ENCODE measurements around the gene CERK. TPM values are rescaled to one million over a fixed set of nuclear protein-coding genes. Genes with fewer than 3 reads are reported as not detected.
A peak's percentile ranks its signal among the peaks of the same experiment; 100 is the strongest.

The CERK gene
- total and polyA plus RNA-seq, 2 of the 13 experiments (the other 11 are each of a cell fraction or from before 2014, with no cell fraction given): 40.3 to 41.9 TPM

DNA sequence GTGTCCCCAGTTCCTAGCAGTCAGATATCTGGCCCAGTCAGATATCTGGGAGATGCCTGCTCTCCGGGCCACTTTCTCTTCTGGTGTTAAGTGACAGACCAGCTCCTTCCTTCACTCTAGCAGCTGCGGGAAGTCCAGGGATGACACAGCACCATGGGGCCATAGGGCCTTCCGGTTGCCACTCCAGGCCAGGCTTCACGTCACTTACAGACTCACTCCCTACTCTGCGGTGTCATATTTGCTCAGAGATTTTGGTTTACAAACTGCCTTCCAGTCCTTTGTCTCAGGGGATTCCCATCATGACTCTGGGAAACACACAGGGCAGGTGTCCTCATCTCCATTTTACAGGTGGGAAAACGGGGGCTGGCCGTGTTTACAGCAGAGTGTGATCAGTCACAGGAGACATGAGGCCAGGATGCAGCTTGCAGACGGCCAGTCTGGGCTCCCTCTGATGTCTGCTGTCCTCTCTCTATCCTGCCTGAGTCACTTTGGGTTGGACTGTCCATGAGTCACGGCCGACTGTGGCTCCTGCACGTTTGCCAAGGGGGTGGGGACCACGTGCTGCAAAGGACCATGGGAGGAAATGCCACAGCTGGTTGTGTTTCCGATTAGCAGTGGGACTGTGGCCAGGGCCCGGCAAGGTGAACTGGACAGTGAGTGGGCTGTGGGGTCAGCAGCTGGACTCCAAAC is 16.2 kb upstream of the CERK start (continued):
- no peak for TF ChIP-seq ZNF605 (CRISPR knock-in tag; IDR thresholded peaks at IDR 0.05)
- TF ChIP-seq ZNF792 (CRISPR knock-in tag; IDR thresholded peaks at IDR 0.05): peak; percentile 93; the same call in 1 of the 2 replicates
- TF ChIP-seq ZNF619 (CRISPR knock-in tag; IDR thresholded peaks at IDR 0.05): no peak; the same call in 1 of the 2 replicates
- TF ChIP-seq, protein P1, sequence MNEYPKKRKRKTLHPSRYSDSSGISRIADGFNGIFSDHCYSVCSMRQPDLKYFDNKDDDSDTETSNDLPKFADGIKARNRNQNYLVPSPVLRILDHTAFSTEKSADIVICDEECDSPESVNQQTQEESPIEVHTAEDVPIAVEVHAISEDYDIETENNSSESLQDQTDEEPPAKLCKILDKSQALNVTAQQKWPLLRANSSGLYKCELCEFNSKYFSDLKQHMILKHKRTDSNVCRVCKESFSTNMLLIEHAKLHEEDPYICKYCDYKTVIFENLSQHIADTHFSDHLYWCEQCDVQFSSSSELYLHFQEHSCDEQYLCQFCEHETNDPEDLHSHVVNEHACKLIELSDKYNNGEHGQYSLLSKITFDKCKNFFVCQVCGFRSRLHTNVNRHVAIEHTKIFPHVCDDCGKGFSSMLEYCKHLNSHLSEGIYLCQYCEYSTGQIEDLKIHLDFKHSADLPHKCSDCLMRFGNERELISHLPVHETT (CRISPR knock-in tag; conservative IDR thresholded peaks at IDR 0.05): 0 out of 2 replicates have a peak, but pooled peaks have one; percentile 16
- no peak for TF ChIP-seq PHF5A (CRISPR knock-in tag; IDR thresholded peaks at IDR 0.05; ENCODE audit: low read depth, unreplicated experiment)
- TF ChIP-seq, protein P2, sequence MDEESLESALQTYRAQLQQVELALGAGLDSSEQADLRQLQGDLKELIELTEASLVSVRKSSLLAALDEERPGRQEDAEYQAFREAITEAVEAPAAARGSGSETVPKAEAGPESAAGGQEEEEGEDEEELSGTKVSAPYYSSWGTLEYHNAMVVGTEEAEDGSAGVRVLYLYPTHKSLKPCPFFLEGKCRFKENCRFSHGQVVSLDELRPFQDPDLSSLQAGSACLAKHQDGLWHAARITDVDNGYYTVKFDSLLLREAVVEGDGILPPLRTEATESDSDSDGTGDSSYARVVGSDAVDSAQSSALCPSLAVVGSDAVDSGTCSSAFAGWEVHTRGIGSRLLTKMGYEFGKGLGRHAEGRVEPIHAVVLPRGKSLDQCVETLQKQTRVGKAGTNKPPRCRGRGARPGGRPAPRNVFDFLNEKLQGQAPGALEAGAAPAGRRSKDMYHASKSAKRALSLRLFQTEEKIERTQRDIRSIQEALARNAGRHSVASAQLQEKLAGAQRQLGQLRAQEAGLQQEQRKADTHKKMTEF (CRISPR knock-in tag; IDR thresholded peaks at IDR 0.05): peak; percentile 80; the same call in 1 of the 2 replicates
- no peak for TF ChIP-seq AGO2 (optimal IDR thresholded peaks at IDR 0.05; ENCODE audit: low read depth, low read length)
- no peak; the same call in 1 of the 2 replicates for TF ChIP-seq ZNF782 (CRISPR knock-in tag; IDR thresholded peaks at IDR 0.05; ENCODE audit: borderline replicate concordance)
- TF ChIP-seq, protein P3, sequence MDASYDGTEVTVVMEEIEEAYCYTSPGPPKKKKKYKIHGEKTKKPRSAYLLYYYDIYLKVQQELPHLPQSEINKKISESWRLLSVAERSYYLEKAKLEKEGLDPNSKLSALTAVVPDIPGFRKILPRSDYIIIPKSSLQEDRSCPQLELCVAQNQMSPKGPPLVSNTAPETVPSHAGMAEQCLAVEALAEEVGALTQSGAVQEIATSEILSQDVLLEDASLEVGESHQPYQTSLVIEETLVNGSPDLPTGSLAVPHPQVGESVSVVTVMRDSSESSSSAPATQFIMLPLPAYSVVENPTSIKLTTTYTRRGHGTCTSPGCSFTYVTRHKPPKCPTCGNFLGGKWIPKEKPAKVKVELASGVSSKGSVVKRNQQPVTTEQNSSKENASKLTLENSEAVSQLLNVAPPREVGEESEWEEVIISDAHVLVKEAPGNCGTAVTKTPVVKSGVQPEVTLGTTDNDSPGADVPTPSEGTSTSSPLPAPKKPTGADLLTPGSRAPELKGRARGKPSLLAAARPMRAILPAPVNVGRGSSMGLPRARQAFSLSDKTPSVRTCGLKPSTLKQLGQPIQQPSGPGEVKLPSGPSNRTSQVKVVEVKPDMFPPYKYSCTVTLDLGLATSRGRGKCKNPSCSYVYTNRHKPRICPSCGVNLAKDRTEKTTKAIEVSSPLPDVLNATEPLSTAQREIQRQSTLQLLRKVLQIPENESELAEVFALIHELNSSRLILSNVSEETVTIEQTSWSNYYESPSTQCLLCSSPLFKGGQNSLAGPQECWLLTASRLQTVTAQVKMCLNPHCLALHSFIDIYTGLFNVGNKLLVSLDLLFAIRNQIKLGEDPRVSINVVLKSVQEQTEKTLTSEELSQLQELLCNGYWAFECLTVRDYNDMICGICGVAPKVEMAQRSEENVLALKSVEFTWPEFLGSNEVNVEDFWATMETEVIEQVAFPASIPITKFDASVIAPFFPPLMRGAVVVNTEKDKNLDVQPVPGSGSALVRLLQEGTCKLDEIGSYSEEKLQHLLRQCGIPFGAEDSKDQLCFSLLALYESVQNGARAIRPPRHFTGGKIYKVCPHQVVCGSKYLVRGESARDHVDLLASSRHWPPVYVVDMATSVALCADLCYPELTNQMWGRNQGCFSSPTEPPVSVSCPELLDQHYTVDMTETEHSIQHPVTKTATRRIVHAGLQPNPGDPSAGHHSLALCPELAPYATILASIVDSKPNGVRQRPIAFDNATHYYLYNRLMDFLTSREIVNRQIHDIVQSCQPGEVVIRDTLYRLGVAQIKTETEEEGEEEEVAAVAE (CRISPR knock-in tag; IDR thresholded peaks at IDR 0.05; ENCODE audit: borderline replicate concordance): no peak
- no peak for TF ChIP-seq ZNF7 (CRISPR knock-in tag; IDR thresholded peaks at IDR 0.05)
- TF ChIP-seq TAF1 (CRISPR knock-in tag; IDR thresholded peaks at IDR 0.05): peak; percentile 82
- TF ChIP-seq STAT5B (CRISPR knock-in tag; IDR thresholded peaks at IDR 0.05): no peak
- TF ChIP-seq ZNF558 (CRISPR knock-in tag; IDR thresholded peaks at IDR 0.05; ENCODE audit: borderline replicate concordance): peak; percentile 63; the same call in 1 of the 2 replicates
- TF ChIP-seq ZNF33A (CRISPR knock-in tag; IDR thresholded peaks at IDR 0.05; ENCODE audit: borderline replicate concordance): peak; percentile 81; the same call in 1 of the 2 replicates
- TF ChIP-seq RCOR2 (CRISPR knock-in tag; IDR thresholded peaks at IDR 0.05): no peak
- no peak for TF ChIP-seq NBN (conservative IDR thresholded peaks at IDR 0.05)
- TF ChIP-seq CHD2 (IDR thresholded peaks at IDR 0.05; ENCODE audit: low read depth, low read length): no peak
- peak; percentile 68; the same call in 1 of the 2 replicates for TF ChIP-seq ATF7-NPFF (CRISPR knock-in tag; IDR thresholded peaks at IDR 0.05; ENCODE audit: low read depth)
- no peak; the same call in 1 of the 2 replicates for TF ChIP-seq RNF2 (conservative IDR thresholded peaks at IDR 0.05; ENCODE audit: low read depth)
- no peak for TF ChIP-seq CEBPB (IDR thresholded peaks at IDR 0.05; ENCODE audit: borderline replicate concordance, low read depth, low read length)
- TF ChIP-seq PITX1 (CRISPR knock-in tag; IDR thresholded peaks at IDR 0.05): 0 out of 2 replicates have a peak, but pooled peaks have one; percentile 11
- TF ChIP-seq HHEX (CRISPR knock-in tag; IDR thresholded peaks at IDR 0.05): peak; percentile 60
- TF ChIP-seq HCFC1 (IDR thresholded peaks at IDR 0.05; ENCODE audit: low read depth, low read length): no peak; the same call in 1 of the 2 replicates
- TF ChIP-seq FOXK2 (IDR thresholded peaks at IDR 0.05): peak; percentile 49; the same call in 1 of the 2 replicates

Data from HepG2 (cell line).